Stomach (tissue), 9 donors: ENCODE data around the gene ACP1. TPM values are rescaled to one million over a fixed set of nuclear protein-coding genes. Genes with fewer than 3 reads are reported as not detected.

Source experiments
- DNase-seq, 2 donors: peaks; one replicate each; pipeline versions ENCODE4 v3.0.0 to v3.0.0-alpha.2; 2013 to 2019
- H3K27ac ChIP-seq, 5 donors: fragments of 200-600 bp in 4 of 5; sonication (generic) in 4 of 5; one replicate each; pipeline ENCODE4 v1.5.1; 2013 to 2019; ENCODE audit warnings: mild to moderate bottlenecking in 1 of 5, moderate library complexity in 1 of 5
- H3K27me3 ChIP-seq, 3 donors: fragments of 200-600 bp; sonication (generic); one replicate each; pipeline ENCODE4 v1.5.1; 2017 to 2019; ENCODE audit warnings: mixed run types in 1 of 3
- H3K36me3 ChIP-seq, 4 donors: fragments of 200-600 bp; sonication (generic); 1 replicate in 3 of 4; 2 replicates in 1 of 4; pipeline ENCODE4 v1.5.1; 2016 to 2019
- H3K4me1 ChIP-seq, 4 donors: fragments of 200-600 bp; sonication (generic); one replicate each; pipeline ENCODE4 v1.5.1; 2016 to 2019
- H3K4me3 ChIP-seq, 4 donors: fragments of 200-600 bp; sonication (generic) in 3 of 4; one replicate each; pipeline ENCODE4 v1.5.1; 2016 to 2019; ENCODE audit warnings: mild to moderate bottlenecking in 1 of 4
- H3K9me3 ChIP-seq, 4 donors: fragments of 200-600 bp; sonication (generic); one replicate each; pipeline ENCODE4 v1.5.1; 2016 to 2019
- CTCF ChIP-seq, 7 experiments: fragments of 450-650 bp in 4 of 7; fragments of 200-600 bp in 3 of 7; sonication (generic) in 3 of 7; IDR thresholded peaks; one replicate each; pipeline ENCODE4 v1.5.1; 2016 to 2019; ENCODE audit warnings: antibody characterized with exemption in 7 of 7, control low read depth in 2 of 7, mild to moderate bottlenecking in 1 of 7
- EP300 ChIP-seq: sonication (generic); formaldehyde crosslinking; IDR thresholded peaks from one replicate; pipeline ENCODE4 v1.6.1; 2017; ENCODE audit warnings: antibody characterized with exemption
- POLR2A ChIP-seq, 4 donors: fragments of 450-650 bp; IDR thresholded peaks; one replicate each; pipeline ENCODE4 v1.6.1; 2016; ENCODE audit warnings: antibody characterized with exemption in 4 of 4, control low read depth in 2 of 4, mild to moderate bottlenecking in 1 of 4, moderate library complexity in 1 of 4
- POLR2AphosphoS5 ChIP-seq, 3 donors: sonication (generic); formaldehyde crosslinking; IDR thresholded peaks; one replicate each; pipeline ENCODE4 v1.6.1; 2016; ENCODE audit warnings: antibody characterized with exemption in 3 of 3
- WGBS, 5 donors: extraction: QIAGEN DNeasy Blood & Tissue Kit in 3 of 5; methylation state at CpG; one replicate each; pipeline versions ENCODE4 v1.1.5 to v1.1.7; 2013 to 2018; 5-methylcytosine and 5-hydroxymethylcytosine counted together
- intact Hi-C: fragments of 100-400 bp; cut with DNase I; formaldehyde crosslinking; loops from one replicate; pipeline ENCODE4 v1.15.1; 2023; ENCODE audit warnings: low total_unique reads
- polyA plus RNA-seq, 3 donors: library from polyadenylated mRNA; stranded (reverse); fragments of 200-250 nt; gene quantifications; one replicate each; pipeline ENCODE4 v1.2.3, GENCODE V29; 2013
- total RNA-seq, 5 donors: library from RNA; depleted of rRNA; stranded (reverse); fragments of >200 nt; gene quantifications; one replicate each; pipeline versions ENCODE4 v1.1.0 to v1.2.3, GENCODE V29; 2014 to 2016
- donor health status: healthy with polysubstance abuse.
- donor health status: Bipolar disorder and iron deficiency.
- donor health status: healthy.

Gene ACP1
- total and polyA plus RNA-seq, 8 donors, result 21.1 to 183 (median 87.5) TPM

GRCh38 chr2:259789-260331 lies 4.9 kb upstream of the ACP1 start:
- Histone ChIP-seq H3K4me3 (no peak overlapping the region), H3K9me3 (peaks cover 0 to 6% (median 0%) of the 10 kb centered on the region in 4 donors), H3K27ac (no peak overlapping the region), H3K27me3 (no peaks in the 10 kb centered on the region), H3K36me3 (peaks cover 0 to 6% (median 0%) of the 10 kb centered on the region in 4 donors), H3K4me1 (peaks cover 22 to 36% (median 33%) of the 10 kb centered on the region in 4 donors)
- no peak for TF ChIP-seq EP300
- no peak for TF ChIP-seq POLR2A (IDR thresholded peaks at IDR 0.05)
- no peak for TF ChIP-seq POLR2AphosphoS5 (IDR thresholded peaks at IDR 0.05)
- TF ChIP-seq CTCF (IDR thresholded peaks at IDR 0.05), result no peak
- DNase-seq, result no peak
- intact Hi-C loops, result no loop called here
- WGBS, 5 donors, result 92 to 98% (median 97%) methylated on average over 2 of the region's 2 CpGs

GRCh38 chr2:260507-261161 lies 4.1 kb upstream of the ACP1 start:
- Histone ChIP-seq H3K4me3 (no peak overlapping the region), H3K9me3 (peaks cover 0 to 6% (median 0%) of the 10 kb centered on the region in 4 donors), H3K27me3 (no peaks in the 10 kb centered on the region), H3K36me3 (peaks cover 0 to 6% (median 0%) of the 10 kb centered on the region in 4 donors), H3K27ac (peak overlapping the region in 2 of 5 donors; percentile 4 to 12), H3K4me1 (peaks cover 25 to 42% (median 38%) of the 10 kb centered on the region in 4 donors)
- intact Hi-C loops, result no loop called here
- peak in 1 of 2 donors; percentile 63 for DNase-seq
- 17 to 37% (median 29%) methylated on average over 6 of the region's 6 CpGs for WGBS, 5 donors
- TF ChIP-seq POLR2A (IDR thresholded peaks at IDR 0.05) (no peak), POLR2AphosphoS5 (IDR thresholded peaks at IDR 0.05) (peak in 1 of 3 donors; percentile 54)

GRCh38 chr2:262117-262516 lies 2.6 kb upstream of the ACP1 start:
- WGBS, 5 donors, result 16 to 39% (median 30%) methylated on average over 3 of the region's 3 CpGs
- TF ChIP-seq POLR2AphosphoS5 (IDR thresholded peaks at IDR 0.05), result no peak
- no peak for TF ChIP-seq CTCF (IDR thresholded peaks at IDR 0.05)
- TF ChIP-seq EP300, result no peak
- no peak for TF ChIP-seq POLR2A (IDR thresholded peaks at IDR 0.05)

GRCh38 chr2:263022-263738 lies 1.6 kb upstream of the ACP1 start:
- peak in 1 of 2 donors; percentile 42 for DNase-seq
- no peak for TF ChIP-seq POLR2AphosphoS5 (IDR thresholded peaks at IDR 0.05)
- no peak for TF ChIP-seq CTCF (IDR thresholded peaks at IDR 0.05)
- no peak for TF ChIP-seq POLR2A (IDR thresholded peaks at IDR 0.05)
- no peak for TF ChIP-seq EP300
- intact Hi-C loops, result no loop called here
- peak overlapping the region; percentile 92 to 97 (median 95) for H3K27ac ChIP-seq
- WGBS, 5 donors, result 15 to 31% (median 19%) methylated on average over 19 to 42 of the region's 42 CpGs
- H3K27me3 ChIP-seq, result no peaks in the 10 kb centered on the region
- H3K4me3 ChIP-seq, result peak overlapping the region; percentile 61 to 93 (median 78)
- H3K9me3 ChIP-seq, result no peaks in the 10 kb centered on the region
- peaks cover 0 to 6% (median 0%) of the 10 kb centered on the region in 4 donors for H3K36me3 ChIP-seq
- peaks cover 39 to 66% (median 62%) of the 10 kb centered on the region in 4 donors for H3K4me1 ChIP-seq

More at GRCh38 chr2:262117-262516, 2.6 kb upstream of the ACP1 start:
- H3K27ac ChIP-seq, result peak overlapping the region; percentile 72 to 97 (median 94)
- peaks cover 39 to 57% (median 53%) of the 10 kb centered on the region in 4 donors for H3K4me1 ChIP-seq
- DNase-seq, result peak in 1 of 2 donors; percentile 26
- peak overlapping the region in 2 of 4 donors; percentile 2 to 6 for H3K4me3 ChIP-seq
- no peaks in the 10 kb centered on the region for H3K27me3 ChIP-seq
- intact Hi-C loops, result no loop called here
- H3K36me3 ChIP-seq, result peaks cover 0 to 6% (median 0%) of the 10 kb centered on the region in 4 donors
- peaks cover 0 to 6% (median 0%) of the 10 kb centered on the region in 4 donors for H3K9me3 ChIP-seq
